HG02798 (cell line): ENCODE data around the gene RER1.

Experiments
- ATAC-seq: cut with Tn5 transposase; IDR thresholded peaks from one replicate; pipeline ENCODE4 v1.9.1; 2021; ENCODE audit warnings: mild to moderate bottlenecking; ENCODE audit not compliant: unreplicated experiment, poor library complexity

Gene RER1, protein sequence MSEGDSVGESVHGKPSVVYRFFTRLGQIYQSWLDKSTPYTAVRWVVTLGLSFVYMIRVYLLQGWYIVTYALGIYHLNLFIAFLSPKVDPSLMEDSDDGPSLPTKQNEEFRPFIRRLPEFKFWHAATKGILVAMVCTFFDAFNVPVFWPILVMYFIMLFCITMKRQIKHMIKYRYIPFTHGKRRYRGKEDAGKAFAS

GRCh38 chr1:2391041-2391930 is at the start of gene RER1, which contains the start of gene MORN1:
TSS of gene RER1 (plus strand) at chr1:2391841. CDS start at chr1:2395791, 3,950 bp downstream.
TSS of gene MORN1 (minus strand) at chr1:2391554. CDS start at chr1:2391533, 21 bp downstream.
- peak; percentile 93 for ATAC-seq

GRCh38 chr1:2342384-2343022 is 49.1 kb upstream of the RER1 start:
- no peak for ATAC-seq

GRCh38 chr1:2343023-2343935 is 48.4 kb upstream of the RER1 start:
- no peak for ATAC-seq

- ATAC-seq: no peak
Observed at GRCh38 chr1:2344121-2344681, 47.4 kb upstream of the RER1 start.

DNA sequence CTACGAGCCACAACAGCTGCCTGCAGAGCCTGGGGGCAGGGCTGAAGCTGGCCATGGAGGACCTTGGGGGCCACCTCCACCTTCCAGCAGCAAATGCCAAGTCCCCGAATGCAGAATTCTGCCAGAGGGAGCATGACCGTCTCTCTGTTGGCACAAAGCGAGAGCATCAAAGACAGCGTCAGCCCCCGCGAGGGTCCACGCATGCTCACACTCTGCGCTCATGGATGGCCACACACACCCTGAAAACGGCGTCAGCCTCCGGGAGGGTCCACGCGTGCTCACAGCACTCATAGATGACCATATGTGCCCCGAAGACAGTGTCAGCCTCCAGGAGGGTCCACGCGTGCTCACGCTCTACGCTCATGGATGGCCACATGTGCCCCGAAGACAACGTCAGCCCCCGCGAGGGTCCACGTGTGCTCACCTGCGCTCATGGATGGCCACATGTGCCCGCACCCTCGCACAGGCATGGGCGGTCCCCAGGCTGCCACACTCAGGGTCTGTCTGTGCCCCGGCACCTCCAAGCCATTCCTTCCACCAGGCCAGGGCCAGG is 46.8 kb upstream of the RER1 start:
- ATAC-seq: no peak

DNA sequence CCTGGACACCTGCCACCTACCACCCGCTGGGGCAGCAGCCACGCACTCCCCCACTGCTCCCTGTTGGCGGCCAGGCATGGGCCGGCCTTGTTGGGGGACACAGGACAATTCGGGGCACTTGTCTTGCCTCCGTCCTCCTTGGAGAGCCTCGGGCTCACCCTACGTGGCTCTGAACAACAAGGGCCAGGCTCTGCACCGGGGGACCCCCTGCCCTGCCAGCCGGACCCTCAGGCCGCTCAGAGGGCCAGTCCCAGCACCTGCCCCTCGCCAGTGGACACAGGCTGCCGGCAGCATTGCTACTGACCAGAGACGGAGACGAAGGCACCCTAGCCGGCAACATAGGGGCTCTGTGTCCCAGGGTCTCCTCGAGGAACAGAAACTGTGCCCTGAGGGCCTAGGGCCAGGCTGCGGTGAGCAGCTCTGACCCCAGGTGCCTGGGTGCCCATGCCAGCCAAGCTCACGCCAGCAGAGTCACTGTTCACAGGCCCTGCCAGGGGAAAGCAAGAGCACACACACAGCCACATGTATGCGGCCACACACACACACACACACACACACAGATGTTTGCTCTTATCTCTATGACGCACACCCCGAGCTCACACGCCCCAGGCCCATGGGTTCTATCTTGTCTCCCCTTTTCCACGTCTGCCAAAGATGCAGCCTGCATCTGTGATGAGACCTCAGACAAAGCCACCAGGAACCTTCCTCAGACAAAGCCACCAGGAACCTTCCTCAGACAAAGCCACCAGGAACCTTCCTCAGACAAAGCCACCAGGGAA is 46.2 kb upstream of the RER1 start:
- no peak for ATAC-seq

GRCh38 chr1:2346691-2347408 is 44.8 kb upstream of the RER1 start:
- ATAC-seq: no peak

DNA sequence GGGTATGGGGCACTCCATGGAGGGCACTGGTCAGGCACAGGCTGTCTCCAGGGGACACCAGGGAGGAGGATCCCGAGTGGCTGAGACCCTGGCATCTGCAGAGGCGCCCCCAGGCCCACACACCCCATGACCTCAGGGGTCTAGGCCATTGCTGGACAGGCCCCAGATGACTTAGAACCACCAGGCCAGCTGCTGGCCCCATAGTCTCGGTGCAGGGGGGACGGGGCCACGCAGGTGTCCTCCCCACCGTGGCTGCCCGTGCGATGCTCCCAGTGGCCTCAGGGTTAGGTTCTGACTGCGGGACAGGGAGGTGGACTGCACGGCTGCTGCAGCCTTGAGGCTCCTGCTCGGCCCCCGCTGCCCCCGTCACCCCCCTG is 44.2 kb upstream of the RER1 start:
- no peak for ATAC-seq

- no peak for ATAC-seq
Observed at GRCh38 chr1:2347896-2348295, 43.7 kb upstream of the RER1 start.

- ATAC-seq: no peak
Observed at GRCh38 chr1:2348346-2349325, 43.0 kb upstream of the RER1 start.

DNA sequence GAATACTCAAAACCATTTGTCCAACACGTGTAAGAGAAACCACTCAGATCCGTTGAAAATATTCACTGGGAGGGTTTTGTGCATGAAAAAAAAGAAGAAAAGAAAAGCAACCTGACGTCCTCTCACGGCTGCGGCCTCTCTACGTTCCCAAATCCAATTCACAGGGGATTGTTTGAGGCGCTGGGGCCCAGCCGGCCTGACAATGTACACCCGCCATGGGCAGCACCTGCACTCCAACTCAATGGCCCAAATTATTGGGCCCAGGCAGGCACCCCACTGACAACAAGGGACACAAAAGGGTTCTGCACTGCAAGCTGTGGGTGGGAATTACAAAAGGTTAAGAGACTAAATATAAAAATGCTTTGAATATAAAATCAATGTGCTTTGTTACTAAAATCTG is 41.8 kb upstream of the RER1 start:
- no peak for ATAC-seq

- ATAC-seq: no peak
Observed at GRCh38 chr1:2350501-2350900, 41.1 kb upstream of the RER1 start.

- no peak for ATAC-seq
Observed at GRCh38 chr1:2350911-2351655, 40.6 kb upstream of the RER1 start.

GRCh38 chr1:2351723-2352122 is 39.9 kb upstream of the RER1 start:
- no peak for ATAC-seq

DNA sequence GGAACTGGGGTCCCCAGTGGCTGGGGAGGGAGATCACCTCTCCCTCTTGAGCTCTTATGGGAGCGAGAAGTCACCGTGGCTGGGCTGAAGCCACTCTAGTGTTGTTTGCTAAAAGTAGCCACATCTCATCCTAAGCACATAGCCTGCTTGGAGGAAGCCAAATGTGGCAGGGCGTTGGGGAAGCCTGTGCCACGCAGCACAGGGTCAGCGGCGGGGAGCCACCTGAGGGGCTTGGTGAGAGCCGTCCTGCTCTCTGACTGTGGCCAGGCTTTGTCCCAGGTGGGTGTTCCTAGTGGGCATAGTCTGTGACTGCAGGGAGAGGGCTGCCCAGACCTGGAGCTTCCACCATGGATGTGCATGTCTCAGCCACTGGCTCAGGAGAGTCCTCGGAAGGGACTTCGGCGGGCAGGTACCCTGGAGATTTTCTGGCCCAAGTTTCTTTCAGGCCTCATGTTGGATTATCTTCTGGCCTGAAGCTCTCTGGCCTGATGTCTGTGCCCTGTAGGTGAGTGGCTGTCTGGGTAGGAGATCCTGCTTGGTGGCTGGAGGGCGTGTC is 39.2 kb upstream of the RER1 start:
- no peak for ATAC-seq

DNA sequence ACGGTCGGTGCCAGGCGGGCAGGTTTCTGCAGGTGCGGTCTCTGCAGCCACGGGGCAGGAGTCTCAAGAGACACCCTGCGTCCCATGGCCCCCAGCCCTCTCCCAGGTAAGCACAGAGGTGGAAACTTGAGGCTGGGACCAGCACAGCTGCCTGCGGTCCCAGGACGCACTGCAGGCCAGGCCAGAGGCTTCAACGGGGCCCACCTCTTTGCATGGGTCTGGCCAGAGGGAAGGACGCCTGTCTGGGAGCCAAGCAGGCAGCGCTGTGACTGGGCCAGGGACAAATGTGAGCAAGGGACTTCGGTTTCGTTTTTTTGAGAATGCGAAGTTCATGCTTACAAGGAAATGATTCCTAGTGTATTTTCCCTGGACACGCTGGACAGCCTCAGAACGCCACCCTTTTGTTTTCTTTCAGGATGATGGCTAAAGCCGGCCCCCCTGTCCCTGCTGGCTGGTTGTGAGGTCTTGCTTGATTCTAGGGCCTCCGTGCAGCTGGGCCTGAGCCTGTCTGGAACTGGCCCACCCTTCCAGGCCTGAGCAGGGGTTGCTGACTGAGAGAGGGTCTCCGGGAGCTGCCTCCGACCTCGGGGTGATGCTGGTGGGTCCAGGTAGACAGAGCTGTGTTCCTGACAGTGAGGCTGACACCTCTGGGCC is 38.6 kb upstream of the RER1 start:
- no peak for ATAC-seq
